ENCODE measurements around the gene NLRP10. TPM values are rescaled to one million over a fixed set of nuclear protein-coding genes. Genes with fewer than 3 reads are reported as not detected.
A peak's percentile ranks its signal among the peaks of the same experiment; 100 is the strongest.

The NLRP10 gene
- total and polyA plus RNA-seq, 11 donors, result not detected

GRCh38 chr11:8009856-8010255 lies 44.6 kb upstream of the NLRP10 start:
- intact Hi-C loops (cut with DNase I), result loop anchor here in 5 of 10 donors (2.0 to 5.0 kb wide), 5 partner anchors 77 to 197 kb away; no protein-coding TSS in a partner anchor
- Histone ChIP-seq H3K27ac (no peak overlapping the region), H3K36me3 (no peaks in the 10 kb centered on the region), H3K27me3 (no peaks in the 10 kb centered on the region), H3K9me3 (no peaks in the 10 kb centered on the region), H3K4me1 (no peaks in the 10 kb centered on the region), H3K4me3 (no peak overlapping the region)
- ATAC-seq (no peak), DNase-seq (no peak)
- TF ChIP-seq CTCF (IDR thresholded peaks at IDR 0.05) (no peak), POLR2A (IDR thresholded peaks at IDR 0.05) (no peak)
- WGBS, 4 donors, result 93 to 95% (median 94%) methylated on average over 3 of the region's 3 CpGs

- DNase-seq (no peak), ATAC-seq (no peak)
- 39 to 59% (median 53%) methylated on average over 4 of the region's 4 CpGs for WGBS, 4 donors
- intact Hi-C loops (cut with DNase I), result loop anchor here in 3 of 10 donors (5.0 kb wide), 3 partner anchors 84 to 199 kb away; no protein-coding TSS in a partner anchor
- Histone ChIP-seq H3K36me3 (no peaks in the 10 kb centered on the region), H3K4me1 (no peaks in the 10 kb centered on the region), H3K27me3 (no peaks in the 10 kb centered on the region), H3K27ac (no peak overlapping the region), H3K4me3 (no peak overlapping the region), H3K9me3 (no peaks in the 10 kb centered on the region)
- TF ChIP-seq CTCF (IDR thresholded peaks at IDR 0.05) (no peak), POLR2A (IDR thresholded peaks at IDR 0.05) (no peak)
These were observed 43.0 kb upstream of the NLRP10 start for GRCh38 chr11:8008212-8008611.

- TF ChIP-seq POLR2A (IDR thresholded peaks at IDR 0.05), result no peak
- peak; percentile 62 to 90 (median 82) for TF ChIP-seq CTCF (IDR thresholded peaks at IDR 0.05)
- Histone ChIP-seq H3K27me3 (no peaks in the 10 kb centered on the region), H3K4me1 (no peaks in the 10 kb centered on the region), H3K9me3 (no peaks in the 10 kb centered on the region), H3K27ac (no peak overlapping the region), H3K4me3 (no peak overlapping the region), H3K36me3 (no peaks in the 10 kb centered on the region)
- ATAC-seq, result peak; percentile 62 to 89 (median 88)
- intact Hi-C loops (cut with DNase I), result loop anchor here in 9 of 10 donors (1.0 to 5.0 kb wide), 7 partner anchors 84 to 201 kb away; no protein-coding TSS in a partner anchor
- DNase-seq, result peak in 4 of 5 donors; percentile 44 to 57 (median 54)
These were observed 41.2 kb upstream of the NLRP10 start for GRCh38 chr11:8006349-8006977.

DNA sequence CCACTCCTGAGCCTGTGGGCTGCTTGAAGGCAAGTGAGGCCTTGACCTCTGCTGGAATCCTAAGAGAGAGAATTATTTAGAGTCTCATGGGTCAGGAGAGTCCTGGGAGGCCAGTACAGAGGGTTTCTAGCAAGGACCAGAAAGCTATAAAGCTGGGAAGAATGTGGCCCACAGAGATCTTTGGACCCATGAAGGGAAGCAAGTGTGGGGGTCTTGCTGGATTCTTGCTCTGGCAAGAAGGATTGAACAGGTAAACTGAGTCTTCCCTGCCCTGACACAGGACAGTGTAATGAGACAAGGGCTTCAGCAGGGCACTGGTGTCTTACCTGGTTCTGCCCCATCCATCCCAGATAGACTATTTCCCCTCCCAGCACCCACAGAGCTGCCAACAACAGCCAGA lies 40.3 kb upstream of the NLRP10 start:
- ATAC-seq, result no peak
- TF ChIP-seq CTCF (IDR thresholded peaks at IDR 0.05) (no peak), POLR2A (IDR thresholded peaks at IDR 0.05) (no peak)
- intact Hi-C loops (cut with DNase I), result loop anchor here in 3 of 10 donors (5.0 kb wide), 3 partner anchors 87 to 202 kb away; no protein-coding TSS in a partner anchor
- H3K27me3 ChIP-seq, result no peaks in the 10 kb centered on the region
- no peaks in the 10 kb centered on the region for H3K9me3 ChIP-seq
- no peak overlapping the region for H3K27ac ChIP-seq
- no peak overlapping the region for H3K4me3 ChIP-seq
- no peaks in the 10 kb centered on the region for H3K4me1 ChIP-seq
- H3K36me3 ChIP-seq, result peaks cover 0 to 7% (median 0%) of the 10 kb centered on the region in 9 donors
- DNase-seq, result no peak
